ENCODE measurements around the gene BLMH. TPM values are rescaled to one million over a fixed set of nuclear protein-coding genes. Genes with fewer than 3 reads are reported as not detected.

BLMH gene
- total RNA-seq, 1 donor from 2014 or later, result 14.9 TPM

GRCh38 chr17:30217054-30217453 is 74.7 kb downstream of the BLMH start:
- intact Hi-C loops (cut with micrococcal nuclease), result no loop called here
- Histone ChIP-seq H3K9me3 (replicated peaks) (no peaks in the 10 kb centered on the region), H3K4me1 (no peaks in the 10 kb centered on the region), H3K4me3 (no peak overlapping the region), H3K36me3 (no peaks in the 10 kb centered on the region), H3K27me3 (ENCODE audit: low read depth) (peaks cover 6% of the 10 kb centered on the region), H3K27ac (replicated peaks) (no peak overlapping the region)
- TF ChIP-seq CTCF (IDR thresholded peaks at IDR 0.05; ENCODE audit: borderline replicate concordance), result no peak
- no peak for DNase-seq

GRCh38 chr17:30212750-30213149 is 79.0 kb downstream of the BLMH start:
- H3K36me3 ChIP-seq, result no peaks in the 10 kb centered on the region
- intact Hi-C loops (cut with micrococcal nuclease), result no loop called here

GRCh38 chr17:30211371-30211770 is 80.4 kb downstream of the BLMH start:
- TF ChIP-seq CTCF (IDR thresholded peaks at IDR 0.05; ENCODE audit: borderline replicate concordance), result no peak
- H3K27me3 ChIP-seq (ENCODE audit: low read depth), result peaks cover 8% of the 10 kb centered on the region
- no peaks in the 10 kb centered on the region for H3K9me3 ChIP-seq (replicated peaks)
- no peak for DNase-seq
- H3K36me3 ChIP-seq, result no peaks in the 10 kb centered on the region
- intact Hi-C loops (cut with micrococcal nuclease), result no loop called here
- no peak overlapping the region for H3K4me3 ChIP-seq
- no peak overlapping the region for H3K27ac ChIP-seq (replicated peaks)
- no peaks in the 10 kb centered on the region for H3K4me1 ChIP-seq

More at GRCh38 chr17:30212750-30213149, 79.0 kb downstream of the BLMH start:
- no peak for DNase-seq
- TF ChIP-seq CTCF (IDR thresholded peaks at IDR 0.05; ENCODE audit: borderline replicate concordance), result no peak
- no peaks in the 10 kb centered on the region for H3K4me1 ChIP-seq
- H3K27me3 ChIP-seq (ENCODE audit: low read depth), result peaks cover 8% of the 10 kb centered on the region
- H3K4me3 ChIP-seq, result no peak overlapping the region
- no peak overlapping the region for H3K27ac ChIP-seq (replicated peaks)
- H3K9me3 ChIP-seq (replicated peaks), result no peaks in the 10 kb centered on the region

- no peaks in the 10 kb centered on the region for H3K36me3 ChIP-seq
- intact Hi-C loops (cut with micrococcal nuclease), result no loop called here
- TF ChIP-seq CTCF (IDR thresholded peaks at IDR 0.05; ENCODE audit: borderline replicate concordance), result no peak
Observed at GRCh38 chr17:30210901-30211300, 80.8 kb downstream of the BLMH start.

GRCh38 chr17:30210366-30210765 is 81.4 kb downstream of the BLMH start:
- H3K36me3 ChIP-seq, result no peaks in the 10 kb centered on the region
- peaks cover 18% of the 10 kb centered on the region for H3K27me3 ChIP-seq (ENCODE audit: low read depth)
- H3K4me1 ChIP-seq, result no peaks in the 10 kb centered on the region
- no peak overlapping the region for H3K27ac ChIP-seq (replicated peaks)
- TF ChIP-seq CTCF (IDR thresholded peaks at IDR 0.05; ENCODE audit: borderline replicate concordance), result no peak
- intact Hi-C loops (cut with micrococcal nuclease), result no loop called here
- DNase-seq, result no peak
- no peak overlapping the region for H3K4me3 ChIP-seq
- no peaks in the 10 kb centered on the region for H3K9me3 ChIP-seq (replicated peaks)

More at GRCh38 chr17:30210901-30211300, 80.8 kb downstream of the BLMH start:
- H3K4me3 ChIP-seq, result no peak overlapping the region
- no peak overlapping the region for H3K27ac ChIP-seq (replicated peaks)
- no peaks in the 10 kb centered on the region for H3K9me3 ChIP-seq (replicated peaks)
- no peaks in the 10 kb centered on the region for H3K4me1 ChIP-seq
- peaks cover 13% of the 10 kb centered on the region for H3K27me3 ChIP-seq (ENCODE audit: low read depth)
- no peak for DNase-seq

- Histone ChIP-seq H3K27me3 (ENCODE audit: low read depth) (peaks cover 19% of the 10 kb centered on the region), H3K36me3 (no peaks in the 10 kb centered on the region), H3K9me3 (replicated peaks) (no peaks in the 10 kb centered on the region), H3K4me1 (no peaks in the 10 kb centered on the region), H3K4me3 (no peak overlapping the region), H3K27ac (replicated peaks) (no peak overlapping the region)
- intact Hi-C loops (cut with micrococcal nuclease), result no loop called here
- TF ChIP-seq CTCF (IDR thresholded peaks at IDR 0.05; ENCODE audit: borderline replicate concordance), result no peak
- DNase-seq, result no peak
Observed at GRCh38 chr17:30209930-30210329, 81.8 kb downstream of the BLMH start.

Data from left ventricle myocardium inferior (tissue), 1 donor.